NAMALWA (cell line): ENCODE measurements around the gene AP1S2.
"Not testable (repeated sequence)": the region's sequence is repeated elsewhere in the genome, so short reads cannot be mapped to it uniquely, and the experiment has no call there.

Source experiments
- DNase-seq: peaks from one replicate; pipeline ENCODE4 v3.0.0-alpha.2; 2015; ENCODE audit warnings: low spot score

Gene AP1S2

DNA sequence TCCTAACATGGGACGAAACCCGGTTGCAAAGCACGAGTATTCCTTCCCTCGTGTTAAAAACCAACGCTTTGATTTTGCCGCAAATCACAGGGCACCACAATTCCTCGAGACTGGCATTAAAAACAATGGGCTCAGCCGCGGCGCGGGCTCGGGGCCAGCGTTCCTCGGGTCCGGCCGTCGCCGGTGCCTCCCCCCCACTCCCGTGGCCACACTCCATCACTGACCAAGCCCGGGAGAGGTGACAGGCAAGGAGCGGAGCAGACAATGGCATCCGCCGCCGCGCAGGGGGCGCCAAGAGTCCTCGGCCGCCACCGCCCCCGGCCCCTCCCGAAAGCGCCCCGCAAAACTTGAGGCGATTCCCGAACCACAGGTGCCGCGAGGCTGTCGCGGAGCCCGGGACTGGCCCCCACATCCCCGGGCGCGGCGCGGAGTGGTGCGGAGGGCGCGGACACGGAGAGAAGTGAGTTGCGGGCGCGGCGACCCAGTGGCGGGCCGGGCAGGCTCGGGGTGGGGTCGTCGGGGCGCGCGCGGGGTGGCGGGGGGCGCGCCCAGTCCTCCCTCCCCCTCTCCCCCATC lies 445 bp downstream of the AP1S2 start:
- peak; percentile 43 for DNase-seq

DNA sequence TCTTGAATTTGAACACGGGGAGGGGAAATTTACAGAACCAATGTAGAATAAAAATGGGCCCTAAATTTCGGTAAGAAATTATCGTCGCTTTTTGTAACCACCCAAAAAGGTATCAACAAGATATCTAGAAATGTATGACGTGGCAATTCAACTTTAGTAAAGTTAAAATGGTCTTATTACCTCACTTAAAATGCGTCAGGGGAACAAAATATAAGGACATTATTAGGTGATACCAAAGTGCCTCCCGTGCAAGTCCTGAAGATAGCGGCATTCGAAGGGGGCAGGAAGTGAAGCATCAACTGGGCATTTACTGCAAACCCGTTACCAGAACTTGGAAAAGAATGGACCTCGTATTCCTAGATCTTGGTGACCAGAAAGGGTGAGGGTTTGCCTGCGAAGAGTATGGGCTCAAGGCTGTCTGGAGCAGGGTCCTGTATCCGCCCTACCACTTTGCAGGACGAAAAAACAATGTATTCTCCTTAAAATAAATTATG lies 980 bp downstream of the AP1S2 start:
- no peak for DNase-seq

DNA sequence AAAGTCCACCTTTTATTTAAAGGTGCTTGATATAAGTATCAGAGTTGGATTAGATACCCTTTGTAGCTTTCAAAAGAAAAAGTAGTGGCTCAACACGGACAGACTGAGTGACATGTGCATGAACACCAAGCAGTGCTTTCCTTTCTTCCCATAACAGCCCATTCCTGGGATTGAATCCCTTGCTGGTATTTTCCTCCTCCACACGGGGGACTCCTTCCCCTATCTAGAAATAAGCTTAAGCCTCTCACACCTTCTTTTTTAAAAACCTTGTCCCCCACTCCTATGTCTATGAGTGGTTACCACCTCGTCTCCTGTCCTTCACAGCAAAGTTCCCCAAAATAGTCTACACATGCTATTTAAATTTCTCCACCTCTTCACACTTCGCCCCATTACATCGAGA lies 5.1 kb downstream of the AP1S2 start:
- DNase-seq: no peak

DNA sequence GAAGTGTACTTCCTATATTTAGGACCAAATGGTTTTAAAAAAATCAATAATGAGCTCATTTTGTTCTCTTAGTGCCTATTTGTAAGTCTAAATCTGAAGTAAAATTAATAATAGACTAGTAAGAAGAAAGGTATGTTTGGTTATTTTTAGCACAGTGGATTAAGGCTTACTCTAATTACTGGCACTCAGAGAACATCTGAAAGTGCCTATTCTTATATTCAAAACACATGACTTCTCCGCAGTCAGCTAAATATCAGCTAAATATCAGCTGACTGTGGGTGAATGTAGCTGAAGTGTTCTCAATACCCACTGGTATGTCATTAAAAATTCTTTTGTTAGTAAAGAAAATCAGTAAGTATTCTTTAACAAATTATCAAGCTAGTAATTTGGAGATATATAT lies 6.0 kb downstream of the AP1S2 start:
- DNase-seq: no peak

DNA sequence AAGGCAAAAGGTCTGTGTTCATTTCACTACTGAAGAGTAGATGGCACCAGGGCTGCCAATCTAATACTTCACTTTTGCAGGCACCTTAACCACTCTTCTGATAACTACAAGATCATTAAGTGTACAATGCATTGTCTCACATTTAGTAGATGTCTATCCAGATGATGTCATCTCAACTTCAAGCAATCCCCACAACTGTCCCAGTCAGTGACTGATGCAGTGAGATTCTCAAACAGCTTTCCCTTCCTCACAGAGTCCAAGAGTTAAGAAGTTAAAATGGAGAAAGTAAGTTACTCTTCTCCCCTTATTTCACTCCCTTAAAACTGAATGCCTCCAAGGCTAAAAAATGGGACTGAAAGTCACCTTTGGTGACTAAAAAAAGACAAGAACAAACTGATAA lies 10.7 kb downstream of the AP1S2 start:
- DNase-seq: no peak

DNA sequence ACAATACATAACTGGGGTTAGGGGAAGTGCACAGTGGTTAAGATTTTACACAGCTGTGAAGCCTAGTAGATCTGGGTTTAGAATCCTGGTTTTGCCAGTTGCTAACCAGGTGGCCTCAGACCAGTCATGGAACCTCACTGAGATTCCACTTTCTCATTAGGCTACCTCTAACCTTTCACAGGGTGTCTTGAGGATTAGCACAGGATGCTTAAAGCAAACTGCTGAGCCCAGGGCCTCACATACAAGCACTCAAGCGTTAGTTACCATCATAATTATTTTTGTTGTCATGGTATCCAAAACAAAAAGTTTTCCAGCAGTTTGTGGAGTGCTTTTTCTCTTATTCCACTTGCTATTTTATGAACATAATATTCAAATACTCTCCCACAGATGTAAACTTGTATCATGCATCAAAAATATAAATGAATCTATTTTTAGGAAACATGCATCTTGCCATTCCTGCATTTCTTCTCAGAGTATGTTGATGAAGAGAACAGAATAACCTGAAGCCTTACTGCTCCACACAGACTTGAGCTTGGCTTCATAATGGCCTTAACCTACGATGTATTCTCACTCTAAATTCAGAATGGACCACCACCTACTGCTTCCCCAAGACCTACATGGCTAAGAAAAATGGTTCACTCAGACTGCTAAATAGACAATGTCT lies 12.6 kb downstream of the AP1S2 start:
- no peak for DNase-seq

DNA sequence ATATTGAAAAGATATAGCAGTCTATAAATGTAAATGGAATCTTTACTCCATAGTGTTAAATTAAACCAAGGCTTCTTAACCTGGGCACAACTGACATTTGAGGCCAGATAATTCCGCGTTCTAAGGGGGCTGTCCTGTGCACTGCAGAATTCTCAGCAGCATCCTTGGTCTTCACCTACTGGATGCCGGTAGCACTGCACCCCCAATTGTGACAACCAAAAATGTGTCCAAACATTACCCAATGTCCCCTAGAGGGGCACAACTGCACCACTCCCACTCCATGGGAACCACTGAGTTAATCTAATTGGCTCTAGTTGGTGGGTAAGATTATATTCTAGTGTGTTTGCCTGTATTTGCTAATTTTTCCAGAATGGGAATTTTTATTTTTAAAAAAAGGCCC lies 16.6 kb downstream of the AP1S2 start:
- peak; percentile 49 for DNase-seq

DNA sequence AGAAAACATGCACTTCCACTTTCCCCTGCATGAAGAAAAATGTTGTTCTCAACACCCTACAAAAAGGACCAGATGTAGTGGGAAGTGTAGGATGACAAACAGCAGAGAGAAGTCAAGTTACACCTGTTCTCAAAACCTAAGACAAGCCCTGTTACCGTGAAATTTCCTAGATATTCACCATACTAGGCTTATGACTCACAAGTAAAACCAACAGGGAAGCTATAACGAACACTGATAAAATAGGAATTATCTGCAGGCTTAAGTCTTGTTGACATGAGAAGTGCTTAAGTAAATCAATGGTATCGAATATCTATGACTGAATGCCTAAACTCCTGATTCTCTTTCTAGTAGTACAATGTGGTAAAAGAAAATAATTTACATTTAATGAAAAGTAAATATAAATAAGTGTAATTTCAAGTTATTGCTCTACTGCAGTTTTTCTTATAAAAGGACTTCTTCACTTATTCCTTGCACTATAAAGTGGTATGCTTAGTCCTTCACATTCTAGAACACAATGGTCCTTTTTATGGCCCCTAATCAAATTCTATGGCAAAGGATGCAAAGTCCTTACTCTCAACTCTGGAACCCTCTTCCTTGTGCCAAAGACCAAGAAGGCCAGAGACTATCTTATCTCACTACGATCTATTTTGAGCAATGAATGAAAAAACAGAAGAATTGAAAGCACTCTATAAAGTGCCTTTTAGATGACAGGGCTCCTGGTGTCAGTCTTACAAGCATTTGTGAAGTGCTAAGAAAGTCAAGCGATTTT lies 19.6 kb downstream of the AP1S2 start:
- DNase-seq: no peak

DNA sequence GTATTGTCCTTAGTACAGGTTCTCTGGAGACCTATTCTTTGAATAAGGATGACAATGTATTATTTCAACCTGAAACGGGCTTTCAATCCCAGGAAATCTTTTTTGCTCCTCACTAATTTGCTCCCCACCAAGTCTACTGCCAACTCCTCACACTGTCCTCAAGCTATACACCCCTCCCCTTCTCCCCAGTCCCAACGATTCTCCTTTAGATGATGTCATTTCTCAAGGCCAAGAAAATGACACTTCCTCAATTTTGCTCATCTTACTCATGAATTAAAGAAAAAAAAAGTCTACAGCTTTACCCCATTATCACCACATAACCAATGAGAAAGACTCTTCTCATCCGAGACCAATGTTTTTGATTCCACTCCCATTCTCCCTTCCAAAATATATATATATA lies 20.6 kb downstream of the AP1S2 start:
- DNase-seq: no peak

DNA sequence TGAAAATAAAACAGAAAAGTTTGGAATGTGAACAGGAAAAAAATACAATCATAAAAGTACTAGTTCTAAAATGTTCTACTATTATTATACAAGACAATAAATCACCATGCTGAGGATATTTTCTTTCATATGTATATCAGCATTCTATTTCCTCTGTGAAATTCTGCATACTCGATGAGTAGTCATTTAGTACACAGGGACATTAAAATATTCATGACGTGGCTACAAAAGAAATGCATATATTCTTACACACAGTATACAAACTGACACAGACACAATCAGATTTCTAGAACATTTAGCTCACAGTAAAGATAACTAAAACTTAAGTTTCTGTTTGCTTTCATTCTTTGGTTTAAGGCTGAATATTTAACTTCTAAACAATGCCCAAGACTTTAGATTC lies 23.3 kb downstream of the AP1S2 start:
- DNase-seq: not testable (repeated sequence)

DNA sequence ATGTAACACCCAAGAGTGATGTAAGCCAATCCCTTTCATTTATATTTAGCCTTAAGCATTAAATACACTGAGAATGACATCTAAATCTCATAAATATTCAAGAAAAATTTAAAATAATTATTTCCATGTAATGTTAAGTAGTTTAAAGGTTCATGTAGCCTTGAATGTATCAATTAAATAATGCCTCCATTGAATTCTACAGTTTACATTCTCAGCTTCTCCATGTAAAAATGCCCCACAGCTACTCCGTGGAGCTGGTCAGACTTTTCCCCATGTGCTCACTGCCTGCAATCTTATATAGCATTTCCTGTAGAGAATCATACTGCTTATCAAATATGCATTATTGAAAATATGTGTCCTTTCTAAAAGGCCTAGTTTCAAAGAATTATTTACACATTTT lies 25.4 kb downstream of the AP1S2 start:
- no peak for DNase-seq

DNA sequence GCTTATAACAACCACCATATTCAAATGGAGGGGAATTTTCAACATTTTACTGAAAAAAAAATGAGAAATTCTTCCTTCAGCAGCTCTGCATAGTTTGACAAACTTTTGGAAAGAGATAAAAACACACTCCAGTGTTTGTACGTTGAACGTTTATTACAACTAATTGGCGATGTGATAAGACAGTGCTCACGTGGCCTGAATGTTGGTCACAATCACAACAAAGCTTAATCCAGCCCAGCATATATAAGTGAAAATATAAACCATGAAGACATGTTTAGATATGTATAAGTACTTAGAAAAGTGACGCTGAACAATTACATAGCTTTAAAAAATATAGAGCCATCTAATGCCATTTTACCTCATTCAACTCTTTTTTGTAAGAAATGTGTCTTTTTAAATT lies 28.7 kb downstream of the AP1S2 start:
- DNase-seq: no peak

DNA sequence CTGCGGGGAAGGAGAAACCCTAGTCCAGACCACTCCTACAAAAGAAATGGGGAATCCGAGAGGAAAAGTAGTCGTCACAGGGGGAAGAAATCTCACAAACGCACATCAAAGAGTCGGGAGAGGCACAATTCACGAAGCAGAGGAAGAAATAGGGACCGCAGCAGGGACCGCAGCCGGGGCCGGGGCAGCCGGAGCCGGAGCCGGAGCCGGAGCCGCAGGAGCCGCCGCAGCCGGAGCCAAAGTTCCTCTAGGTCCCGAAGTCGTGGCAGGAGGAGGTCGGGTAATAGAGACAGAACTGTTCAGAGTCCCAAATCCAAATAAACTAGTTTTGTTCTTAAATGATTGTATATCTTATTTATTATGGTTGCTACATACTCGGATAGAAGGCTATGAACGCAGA lies 31.7 kb downstream of the AP1S2 start:
- DNase-seq: no peak

DNA sequence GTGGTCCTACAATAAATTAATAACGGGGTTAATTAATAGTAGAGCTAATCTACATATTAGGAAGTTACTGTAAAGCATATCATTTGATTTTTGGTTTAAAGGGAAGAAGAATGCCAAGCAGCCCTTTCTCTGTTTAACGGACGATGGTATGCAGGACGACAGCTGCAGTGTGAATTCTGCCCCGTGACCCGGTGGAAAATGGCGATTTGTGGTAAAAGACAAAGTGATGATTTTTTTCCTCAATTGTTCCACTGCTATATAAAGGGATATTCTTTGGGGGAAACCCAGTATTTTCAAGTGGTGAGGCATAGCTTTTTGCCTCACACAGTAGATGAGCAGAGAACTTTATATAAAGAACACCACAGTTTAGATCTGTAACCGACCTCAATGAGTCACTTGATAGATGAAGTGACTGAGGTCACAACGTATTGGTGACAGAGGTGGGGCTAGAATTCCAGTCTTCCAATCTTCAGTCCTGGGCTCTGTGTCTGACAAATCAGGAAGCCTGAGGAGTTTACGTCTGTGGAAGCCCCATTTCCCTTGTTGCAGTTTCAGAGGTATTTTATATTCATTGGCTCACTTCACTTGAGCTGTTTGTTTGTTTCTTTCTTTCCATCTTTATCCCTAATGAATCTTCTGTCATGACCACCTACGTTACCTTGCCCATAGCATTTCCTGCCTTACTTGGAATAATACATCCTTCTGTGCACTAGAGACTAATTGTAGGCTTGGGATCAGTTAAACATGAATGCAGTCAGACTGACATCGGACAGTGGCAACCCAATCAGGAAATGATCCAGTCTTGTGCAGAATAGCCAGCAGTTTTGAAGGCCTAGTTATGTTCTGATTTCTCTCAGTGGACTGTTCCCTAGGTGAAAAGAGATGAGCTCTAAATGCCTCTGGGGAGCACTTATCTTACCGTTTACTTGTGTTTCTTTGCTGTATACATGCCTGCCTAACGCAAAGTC lies 34.2 kb downstream of the AP1S2 start:
- DNase-seq: no peak

DNA sequence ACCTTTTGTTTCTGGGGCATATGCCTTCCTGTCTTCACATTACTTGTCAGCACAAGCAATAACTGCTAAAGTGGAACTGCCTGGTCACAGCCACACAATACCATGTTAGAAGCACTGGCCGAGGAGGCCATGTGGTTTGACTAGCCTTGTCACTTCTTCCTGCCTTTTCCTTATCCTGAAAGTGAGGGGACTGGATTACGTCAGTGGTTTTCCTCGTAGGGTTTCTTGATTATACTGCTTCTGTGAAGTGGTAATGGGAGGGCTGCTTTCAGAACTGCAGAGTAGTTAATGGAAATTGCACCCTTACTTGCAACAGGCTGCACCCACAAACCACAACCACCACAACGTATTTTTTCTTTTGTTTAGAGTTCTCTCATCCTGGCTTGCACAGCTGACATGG lies 37.7 kb downstream of the AP1S2 start:
- DNase-seq: no peak

DNA sequence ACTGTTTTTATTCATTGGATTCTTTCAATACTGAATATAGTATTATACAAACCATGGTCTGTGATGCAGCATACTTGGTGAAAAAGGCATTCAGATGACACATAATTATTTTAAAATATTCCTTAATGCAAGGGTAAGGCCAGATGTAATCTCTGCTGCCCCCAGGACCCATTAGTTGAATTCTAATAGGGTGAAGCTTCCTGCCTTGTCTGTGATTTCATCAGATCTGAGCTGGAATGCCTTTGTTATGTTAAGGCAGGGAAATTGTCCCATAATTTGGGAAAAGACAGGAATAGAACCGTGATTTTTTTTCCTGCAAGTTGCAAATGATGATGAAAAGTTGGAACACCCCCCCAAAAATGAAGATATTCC lies 38.2 kb downstream of the AP1S2 start:
- DNase-seq: no peak

DNA sequence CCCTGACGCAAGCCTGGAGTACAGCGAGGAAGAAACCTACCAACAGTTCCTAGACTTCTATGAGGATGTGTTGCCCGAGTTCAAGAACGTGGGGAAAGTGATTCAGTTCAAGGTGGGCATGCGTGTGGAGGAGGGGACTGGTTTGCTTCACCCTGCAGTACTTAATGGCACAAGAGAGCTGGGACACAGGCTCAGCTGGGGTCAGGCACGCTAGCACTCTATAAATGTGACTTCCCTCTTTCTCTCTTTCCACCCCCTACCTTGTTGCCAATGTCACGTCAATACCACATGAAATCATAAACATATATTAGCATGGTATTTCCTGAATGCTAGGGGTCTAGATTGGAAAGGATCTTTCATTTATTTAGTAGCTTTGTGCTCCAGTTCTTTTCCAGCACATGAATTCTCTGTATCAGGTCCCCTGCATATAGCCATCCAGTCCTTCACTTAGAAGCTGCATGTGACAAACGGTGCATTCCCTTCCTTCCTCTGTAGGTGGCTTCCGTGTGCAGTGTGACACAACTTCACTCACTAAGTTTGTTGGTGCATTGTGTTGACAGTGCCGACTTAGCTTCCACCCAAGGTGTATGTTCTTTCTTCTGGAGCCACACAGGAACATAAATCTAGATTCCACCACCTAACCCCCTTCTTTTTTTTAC lies 38.7 kb downstream of the AP1S2 start:
- DNase-seq: peak; percentile 59

DNA sequence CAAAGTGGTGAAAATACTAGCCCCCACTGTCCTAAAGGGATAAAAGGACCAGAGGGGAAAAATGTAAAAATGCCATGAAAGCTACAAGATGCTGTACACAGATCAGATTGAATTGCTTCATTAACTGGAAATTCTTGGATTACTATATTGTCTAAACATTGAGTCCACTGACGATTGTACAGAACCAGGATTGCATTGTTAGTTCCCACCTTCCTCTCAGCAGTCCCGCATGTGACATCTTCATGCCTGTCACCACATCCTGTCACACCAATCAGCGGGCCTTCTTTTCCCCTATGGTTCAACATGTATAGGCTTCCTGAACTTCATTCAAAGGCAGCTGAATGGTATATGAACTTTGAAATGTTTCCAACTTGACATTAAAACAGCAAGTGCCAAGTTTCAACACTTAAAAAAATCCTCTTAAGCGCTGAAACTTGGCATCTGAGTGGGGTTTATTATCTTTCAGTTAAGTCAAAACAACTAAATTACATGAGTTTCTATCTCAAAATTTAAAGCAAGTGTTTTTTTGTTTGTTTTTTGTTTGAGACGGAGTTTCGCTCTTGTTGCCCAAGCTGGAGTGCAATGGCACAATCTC lies 39.7 kb downstream of the AP1S2 start:
- DNase-seq: no peak

DNA sequence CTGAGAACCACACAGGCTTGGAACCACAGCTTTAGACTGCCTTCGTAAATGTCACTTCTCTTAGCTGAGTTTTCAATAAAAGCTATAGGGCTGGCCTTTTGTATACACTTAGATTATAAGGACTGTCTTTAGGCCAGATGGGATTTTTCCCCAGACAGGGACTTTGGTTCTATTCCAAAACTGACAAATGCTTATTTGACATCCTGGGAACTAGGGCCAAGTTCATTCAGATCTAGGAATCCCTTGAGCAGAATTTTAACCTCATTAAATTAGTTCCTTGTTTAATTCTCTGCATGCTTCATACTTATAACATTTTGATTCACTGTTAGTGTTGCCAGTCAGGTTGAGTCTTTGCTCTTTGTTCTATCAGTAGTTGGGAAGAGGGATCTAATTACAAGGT lies 41.2 kb downstream of the AP1S2 start:
- no peak for DNase-seq

DNA sequence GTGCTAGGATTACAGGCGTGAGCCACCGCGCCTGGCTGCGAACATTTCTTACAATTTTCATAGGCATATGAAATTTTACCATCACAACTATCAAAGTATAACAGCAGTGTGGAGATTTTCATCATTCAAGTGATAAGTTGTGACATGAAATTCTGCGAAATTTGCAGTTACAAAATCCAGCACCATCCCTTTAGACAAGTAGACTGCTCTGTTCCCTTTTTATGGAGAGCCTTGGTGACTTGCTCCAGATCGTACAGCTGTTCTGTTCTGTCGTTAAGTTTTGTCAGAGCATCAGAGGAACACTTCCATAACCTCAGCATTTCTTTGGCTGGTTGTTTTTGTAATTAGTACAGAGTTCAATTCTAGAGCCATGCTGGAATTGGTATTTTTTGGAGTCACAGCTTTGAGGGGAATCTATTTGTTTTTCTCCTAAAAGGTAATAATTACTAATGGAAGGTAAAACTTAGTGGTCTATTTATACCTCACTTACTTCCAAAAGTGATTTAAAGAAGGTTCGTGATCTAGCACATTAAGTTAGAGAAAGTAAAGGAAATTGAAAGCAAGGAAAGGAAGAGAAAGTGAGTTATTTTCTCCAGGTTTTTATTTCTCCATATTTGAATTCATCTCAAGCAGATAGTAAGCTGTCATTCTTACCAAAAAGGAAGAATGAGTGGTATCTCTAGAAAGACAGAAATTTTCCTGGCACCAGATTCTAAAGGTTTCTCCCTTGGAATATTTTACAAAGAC lies 42.2 kb downstream of the AP1S2 start:
- DNase-seq: no peak

DNA sequence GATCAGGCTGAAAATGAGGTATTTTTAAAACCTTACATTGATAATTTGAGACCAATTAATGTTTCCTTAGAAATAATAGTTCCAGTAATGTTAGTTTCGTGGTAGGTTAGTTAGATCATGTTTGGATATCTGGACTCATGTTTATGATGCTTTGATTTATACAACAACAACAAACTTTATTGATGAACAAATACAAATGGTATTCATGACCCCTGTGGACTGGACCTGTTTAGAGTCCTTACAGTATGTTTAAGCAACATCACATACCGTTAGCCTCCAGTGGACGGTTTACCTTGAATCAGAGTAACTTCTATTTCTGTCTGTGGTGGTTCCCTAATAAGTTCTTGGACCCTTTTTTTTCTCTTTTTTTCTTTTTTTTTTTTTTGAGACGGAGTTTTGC lies 46.4 kb downstream of the AP1S2 start:
- DNase-seq: no peak
